Liver (tissue), 9 donors: ENCODE data around the gene DNAJC7. TPM values are rescaled to one million over a fixed set of nuclear protein-coding genes. Genes with fewer than 3 reads are reported as not detected.

Experiments used
- DNase-seq: peaks from one replicate; pipeline ENCODE4 v3.0.0-alpha.2; 2017; ENCODE audit warnings: low spot score
- H3K27ac ChIP-seq, 2 donors: one replicate each; pipeline ENCODE4 v1.7.0; 2013; ENCODE audit warnings: inconsistent platforms in 2 of 2, low read length in 2 of 2, control low read depth in 1 of 2, low read depth in 1 of 2, mild to moderate bottlenecking in 1 of 2
- H3K27me3 ChIP-seq, 4 donors: one replicate each; pipeline versions ENCODE4 v1.6.1 to v1.7.0; 2013; ENCODE audit warnings: low read length in 3 of 4, inconsistent platforms in 1 of 4, mild to moderate bottlenecking in 1 of 4, moderate library complexity in 1 of 4; ENCODE audit not compliant: control insufficient read depth in 4 of 4, insufficient read depth in 4 of 4
- H3K36me3 ChIP-seq, 4 donors: one replicate each; pipeline versions ENCODE4 v1.6.1 to v1.7.0; 2013; ENCODE audit warnings: low read length in 3 of 4, mild to moderate bottlenecking in 3 of 4, low read depth in 1 of 4, moderate library complexity in 1 of 4; ENCODE audit not compliant: control insufficient read depth in 4 of 4, insufficient read depth in 3 of 4
- H3K4me1 ChIP-seq, 4 donors: one replicate each; pipeline versions ENCODE4 v1.6.1 to v1.7.0; 2013; ENCODE audit warnings: low read length in 3 of 4, mild to moderate bottlenecking in 3 of 4, moderate library complexity in 1 of 4; ENCODE audit not compliant: control insufficient read depth in 4 of 4, insufficient read depth in 4 of 4
- H3K4me3 ChIP-seq, 3 donors: one replicate each; pipeline versions ENCODE4 v1.6.1 to v1.7.0; 2013; ENCODE audit warnings: low read length in 3 of 3, control low read depth in 1 of 3, low read depth in 1 of 3, mild to moderate bottlenecking in 1 of 3
- H3K9ac ChIP-seq, 2 donors: one replicate each; pipeline ENCODE4 v1.7.0; 2013; ENCODE audit warnings: low read length in 2 of 2, mild to moderate bottlenecking in 2 of 2, moderate library complexity in 2 of 2, control low read depth in 1 of 2, low read depth in 1 of 2
- H3K9me3 ChIP-seq, 4 donors: one replicate each; pipeline versions ENCODE4 v1.6.1 to v1.7.0; 2013; ENCODE audit warnings: low read length in 3 of 4; ENCODE audit not compliant: control insufficient read depth in 4 of 4
- FOXA1 ChIP-seq: IDR thresholded peaks from 2 replicates; pipeline ENCODE4 v1.6.1; 2016; ENCODE audit warnings: antibody characterized with exemption
- GABPA ChIP-seq, 2 donors: IDR thresholded peaks in 1 of 2; conservative IDR thresholded peaks in 1 of 2; 2 replicates each; pipeline ENCODE4 v1.6.1; 2016; ENCODE audit warnings: antibody characterized with exemption in 2 of 2, mild to moderate bottlenecking in 1 of 2, moderate library complexity in 1 of 2
- HNF4A ChIP-seq, 2 donors: conservative IDR thresholded peaks; 2 replicates each; pipeline ENCODE4 v1.6.1; 2016; ENCODE audit warnings: antibody characterized with exemption in 2 of 2, mild to moderate bottlenecking in 2 of 2
- HNF4G ChIP-seq: IDR thresholded peaks from 2 replicates; pipeline ENCODE4 v1.6.1; 2016; ENCODE audit warnings: antibody characterized with exemption
- JUND ChIP-seq, 2 donors: IDR thresholded peaks; 2 replicates each; pipeline ENCODE4 v1.6.1; 2016; ENCODE audit warnings: antibody characterized with exemption in 2 of 2
- NR2F2 ChIP-seq: IDR thresholded peaks from 2 replicates; pipeline ENCODE4 v1.6.1; 2016; ENCODE audit warnings: antibody characterized with exemption
- RXRA ChIP-seq, 2 donors: IDR thresholded peaks; 2 replicates each; pipeline ENCODE4 v1.6.1; 2017 to 2018; ENCODE audit warnings: antibody characterized with exemption in 2 of 2, mild to moderate bottlenecking in 1 of 2
- TAF1 ChIP-seq: conservative IDR thresholded peaks from 2 replicates; pipeline ENCODE4 v1.6.1; 2016; ENCODE audit warnings: antibody characterized with exemption, mild to moderate bottlenecking
- YY1 ChIP-seq: IDR thresholded peaks from 2 replicates; pipeline ENCODE4 v1.6.1; 2016; ENCODE audit warnings: antibody characterized with exemption, mild to moderate bottlenecking
- WGBS: extraction: QIAGEN DNeasy Blood & Tissue Kit; methylation state at CpG from one replicate; pipeline ENCODE4 v1.1.7; 2013; 5-methylcytosine and 5-hydroxymethylcytosine counted together
- polyA plus RNA-seq, 2 donors: library from polyadenylated mRNA; stranded (reverse) in 1 of 2; unstranded in 1 of 2; fragments of 200-250 nt in 1 of 2; fragments of >200 nt in 1 of 2; fragmentation: Nextera tagmentation in 1 of 2; extraction: Ambion mirVana in 1 of 2; gene quantifications; one replicate each; pipeline versions ENCODE4 v1.2.1 to v1.2.3, GENCODE V29; 2013 to 2015
- total RNA-seq, 2 donors: library from RNA; depleted of rRNA; stranded (reverse); fragments of >200 nt; gene quantifications; one replicate each; pipeline ENCODE4 v1.2.3, GENCODE V29; 2014
- TF ChIP-seq, protein P1 (sequence below): IDR thresholded peaks from 2 replicates; pipeline ENCODE4 v1.6.1; 2016; ENCODE audit warnings: antibody characterized with exemption, mild to moderate bottlenecking
- TF ChIP-seq, protein P2 (sequence below): IDR thresholded peaks from 2 replicates; pipeline ENCODE4 v1.6.1; 2016; ENCODE audit warnings: antibody characterized with exemption
- TF ChIP-seq, protein P3 (sequence below): IDR thresholded peaks from 2 replicates; pipeline ENCODE4 v1.6.1; 2016; ENCODE audit warnings: antibody characterized with exemption
- donor health status: healthy.
- donor health status: healthy.
- donor health status: healthy.
- donor health status: healthy.
- donor health status: healthy.

DNAJC7 gene
- total and polyA plus RNA-seq, 4 donors, result 28.7 to 33.9 (median 30.6) TPM

DNA sequence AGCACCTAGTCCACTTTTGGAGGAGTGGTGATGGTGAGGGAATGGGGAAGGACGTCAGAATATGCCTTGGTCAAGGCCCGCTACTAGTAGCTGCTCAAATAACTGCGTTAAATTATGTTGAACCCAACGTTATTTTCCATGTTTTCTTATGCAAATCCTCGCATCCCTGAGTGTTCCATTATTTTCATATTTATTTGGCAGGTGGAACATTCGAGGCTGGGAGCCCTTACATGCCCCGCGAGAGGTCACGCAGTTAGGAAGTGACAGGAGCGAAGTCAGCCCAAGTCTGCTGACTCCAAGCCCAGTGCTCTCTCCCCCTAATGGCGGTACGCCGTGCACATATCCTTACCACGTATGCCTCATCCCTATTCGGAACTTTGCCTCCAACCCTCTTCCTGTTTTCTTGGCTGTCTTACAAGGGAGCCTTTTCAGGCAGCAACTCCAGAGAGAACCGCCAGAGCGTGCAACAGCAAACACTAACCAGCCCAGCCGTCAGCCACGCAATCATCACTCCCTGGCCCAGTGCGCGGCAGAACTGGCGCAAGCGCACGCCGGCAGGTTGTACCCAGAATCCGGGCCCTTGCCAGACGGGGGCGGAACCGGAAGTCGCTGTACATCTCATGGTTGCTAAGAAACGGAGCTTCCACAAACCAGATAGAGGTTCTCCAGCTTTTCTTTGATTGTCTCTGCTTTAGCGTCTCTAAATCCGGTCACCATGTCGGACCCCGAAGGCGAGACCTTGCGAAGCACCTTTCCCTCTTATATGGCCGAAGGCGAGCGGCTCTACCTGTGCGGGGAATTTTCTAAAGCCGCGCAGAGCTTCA lies 87.0 kb downstream of the DNAJC7 start, which contains the start of gene ODAD4 (continued):
- TF ChIP-seq, protein P1, sequence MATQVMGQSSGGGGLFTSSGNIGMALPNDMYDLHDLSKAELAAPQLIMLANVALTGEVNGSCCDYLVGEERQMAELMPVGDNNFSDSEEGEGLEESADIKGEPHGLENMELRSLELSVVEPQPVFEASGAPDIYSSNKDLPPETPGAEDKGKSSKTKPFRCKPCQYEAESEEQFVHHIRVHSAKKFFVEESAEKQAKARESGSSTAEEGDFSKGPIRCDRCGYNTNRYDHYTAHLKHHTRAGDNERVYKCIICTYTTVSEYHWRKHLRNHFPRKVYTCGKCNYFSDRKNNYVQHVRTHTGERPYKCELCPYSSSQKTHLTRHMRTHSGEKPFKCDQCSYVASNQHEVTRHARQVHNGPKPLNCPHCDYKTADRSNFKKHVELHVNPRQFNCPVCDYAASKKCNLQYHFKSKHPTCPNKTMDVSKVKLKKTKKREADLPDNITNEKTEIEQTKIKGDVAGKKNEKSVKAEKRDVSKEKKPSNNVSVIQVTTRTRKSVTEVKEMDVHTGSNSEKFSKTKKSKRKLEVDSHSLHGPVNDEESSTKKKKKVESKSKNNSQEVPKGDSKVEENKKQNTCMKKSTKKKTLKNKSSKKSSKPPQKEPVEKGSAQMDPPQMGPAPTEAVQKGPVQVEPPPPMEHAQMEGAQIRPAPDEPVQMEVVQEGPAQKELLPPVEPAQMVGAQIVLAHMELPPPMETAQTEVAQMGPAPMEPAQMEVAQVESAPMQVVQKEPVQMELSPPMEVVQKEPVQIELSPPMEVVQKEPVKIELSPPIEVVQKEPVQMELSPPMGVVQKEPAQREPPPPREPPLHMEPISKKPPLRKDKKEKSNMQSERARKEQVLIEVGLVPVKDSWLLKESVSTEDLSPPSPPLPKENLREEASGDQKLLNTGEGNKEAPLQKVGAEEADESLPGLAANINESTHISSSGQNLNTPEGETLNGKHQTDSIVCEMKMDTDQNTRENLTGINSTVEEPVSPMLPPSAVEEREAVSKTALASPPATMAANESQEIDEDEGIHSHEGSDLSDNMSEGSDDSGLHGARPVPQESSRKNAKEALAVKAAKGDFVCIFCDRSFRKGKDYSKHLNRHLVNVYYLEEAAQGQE, result peak; percentile 88
- TF ChIP-seq, protein P2, sequence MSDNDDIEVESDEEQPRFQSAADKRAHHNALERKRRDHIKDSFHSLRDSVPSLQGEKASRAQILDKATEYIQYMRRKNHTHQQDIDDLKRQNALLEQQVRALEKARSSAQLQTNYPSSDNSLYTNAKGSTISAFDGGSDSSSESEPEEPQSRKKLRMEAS, result peak; percentile 86
- TF ChIP-seq HNF4G (no peak), NR2F2 (no peak), GABPA (IDR thresholded peaks at IDR 0.05 in 1 of 2, conservative IDR thresholded peaks at IDR 0.05 in 1 of 2) (peak; percentile 80 to 92)

DNA sequence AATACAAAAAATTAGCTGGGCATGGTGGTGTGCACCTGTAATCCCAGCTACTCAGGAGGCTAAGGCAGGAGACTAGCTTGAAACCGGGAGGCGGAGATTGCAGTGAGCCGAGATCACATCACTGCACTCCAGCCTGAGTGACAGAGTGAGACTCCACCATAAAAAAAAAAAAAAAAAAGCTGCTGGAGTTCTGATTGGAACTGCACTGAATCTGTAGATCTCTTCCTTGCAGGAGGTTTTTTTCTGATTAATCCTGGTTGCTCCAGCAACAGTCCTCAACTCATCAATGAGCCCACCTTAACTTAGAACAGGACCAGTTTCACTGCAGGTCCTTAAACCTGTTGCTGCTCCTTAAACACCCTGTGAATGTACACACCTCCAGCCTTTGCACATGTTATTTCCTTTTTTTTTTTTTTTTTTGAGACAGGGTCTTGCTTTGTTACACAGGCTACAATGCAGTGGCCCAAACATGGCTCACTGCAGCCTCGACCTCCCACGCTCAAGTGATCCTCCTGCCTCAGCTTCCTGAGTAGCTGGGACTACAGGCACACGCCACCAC lies 88.5 kb downstream of the DNAJC7 start:
- Histone ChIP-seq H3K36me3 (no peaks in the 10 kb centered on the region), H3K27ac (no peak overlapping the region), H3K27me3 (no peaks in the 10 kb centered on the region), H3K4me3 (no peak overlapping the region), H3K9me3 (no peaks in the 10 kb centered on the region), H3K4me1 (peaks cover 0 to 10% (median 1%) of the 10 kb centered on the region in 4 donors), H3K9ac (no peak overlapping the region)
- TF ChIP-seq HNF4G (no peak), JUND (IDR thresholded peaks at IDR 0.05) (no peak), HNF4A (conservative IDR thresholded peaks at IDR 0.05) (no peak), RXRA (IDR thresholded peaks at IDR 0.05) (no peak), FOXA1 (no peak), NR2F2 (no peak), YY1 (no peak), TAF1 (no peak)
- TF ChIP-seq, protein P3, sequence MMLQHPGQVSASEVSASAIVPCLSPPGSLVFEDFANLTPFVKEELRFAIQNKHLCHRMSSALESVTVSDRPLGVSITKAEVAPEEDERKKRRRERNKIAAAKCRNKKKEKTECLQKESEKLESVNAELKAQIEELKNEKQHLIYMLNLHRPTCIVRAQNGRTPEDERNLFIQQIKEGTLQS, result no peak
- 83% methylated on average over 6 of the region's 6 CpGs for WGBS
- DNase-seq, result no peak

Other genes with a start within 250 kb of the DNAJC7 start
- gene JUP, start 230.7 kb downstream of the DNAJC7 start, total RNA-seq, result 10 to 100 TPM; 40.7 to 56.0 TPM
- gene JUP, start 230.7 kb downstream of the DNAJC7 start, polyA plus RNA-seq, result 10 to 100 TPM; 39.1 to 47.7 TPM
- 1 to 10 TPM; 2.6 to 5.6 TPM for gene P3H4, start 205.5 kb downstream of the DNAJC7 start, total RNA-seq
- 1 to 10 TPM; 1.7 to 2.0 TPM for gene P3H4, start 205.5 kb downstream of the DNAJC7 start, polyA plus RNA-seq
- gene FKBP10, start 204.4 kb downstream of the DNAJC7 start, total RNA-seq, result 10 to 100 TPM in 1 of 2 donors, 1 to 10 TPM in 1; 6.2 to 17.6 TPM
- 1 to 10 TPM in 1 of 2 donors, under 1 TPM in 1; 0.71 to 5.0 TPM for gene FKBP10, start 204.4 kb downstream of the DNAJC7 start, polyA plus RNA-seq
- gene NT5C3B, start 181.2 kb downstream of the DNAJC7 start, total RNA-seq, result 10 to 100 TPM; 15.3 to 32.0 TPM
- 10 to 100 TPM; 25.1 to 28.8 TPM for gene NT5C3B, start 181.2 kb downstream of the DNAJC7 start, polyA plus RNA-seq
- gene KLHL10, start 179.6 kb downstream of the DNAJC7 start, total RNA-seq, result under 1 TPM in 1 of 2 donors, not detected in 1; 0.17 TPM
- gene KLHL10, start 179.6 kb downstream of the DNAJC7 start, polyA plus RNA-seq, result under 1 TPM; 0.03 to 0.07 TPM
- 10 to 100 TPM; 11.9 to 12.6 TPM for gene KLHL11, start 152.0 kb downstream of the DNAJC7 start, total RNA-seq
- 1 to 10 TPM in 1 of 2 donors, under 1 TPM in 1; 0.68 to 2.4 TPM for gene KLHL11, start 152.0 kb downstream of the DNAJC7 start, polyA plus RNA-seq
- 100 to 1,000 TPM in 1 of 2 donors, 10 to 100 TPM in 1; 55.4 to 133 TPM for gene ACLY, start 98.5 kb downstream of the DNAJC7 start, total RNA-seq
- 10 to 100 TPM; 12.1 to 18.8 TPM for gene ACLY, start 98.5 kb downstream of the DNAJC7 start, polyA plus RNA-seq
- 1 to 10 TPM in 1 of 2 donors, under 1 TPM in 1; 0.25 to 1.0 TPM for gene ODAD4, start 86.8 kb downstream of the DNAJC7 start, total RNA-seq
- gene ODAD4, start 86.8 kb downstream of the DNAJC7 start, polyA plus RNA-seq, result under 1 TPM; 0.07 to 0.21 TPM
- gene CNP, start 50.6 kb downstream of the DNAJC7 start, total RNA-seq, result 10 to 100 TPM; 25.3 to 29.6 TPM
- gene CNP, start 50.6 kb downstream of the DNAJC7 start, polyA plus RNA-seq, result 10 to 100 TPM; 30.7 to 38.3 TPM
- gene NKIRAS2, start 2.7 kb upstream of the DNAJC7 start, total RNA-seq, result 10 to 100 TPM; 17.3 to 17.4 TPM
- gene NKIRAS2, start 2.7 kb upstream of the DNAJC7 start, polyA plus RNA-seq, result 10 to 100 TPM; 16.4 to 20.7 TPM
- gene C17orf113, start 33.2 kb upstream of the DNAJC7 start, total RNA-seq, result under 1 TPM; 0.14 to 0.17 TPM
- under 1 TPM in 1 of 2 donors, not detected in 1; 0.12 TPM for gene C17orf113, start 33.2 kb upstream of the DNAJC7 start, polyA plus RNA-seq
- gene ZNF385C, start 81.0 kb upstream of the DNAJC7 start, total RNA-seq, result under 1 TPM in 1 of 2 donors, not detected in 1; 0.19 TPM
- under 1 TPM; 0.03 to 0.06 TPM for gene ZNF385C, start 81.0 kb upstream of the DNAJC7 start, polyA plus RNA-seq
- 10 to 100 TPM in 1 of 2 donors, 1 to 10 TPM in 1; 4.0 to 20.2 TPM for gene DHX58, start 95.3 kb upstream of the DNAJC7 start, total RNA-seq
- 10 to 100 TPM in 1 of 2 donors, 1 to 10 TPM in 1; 4.3 to 21.9 TPM for gene DHX58, start 95.3 kb upstream of the DNAJC7 start, polyA plus RNA-seq
- gene KAT2A, start 103.9 kb upstream of the DNAJC7 start, total RNA-seq, result 10 to 100 TPM in 1 of 2 donors, 1 to 10 TPM in 1; 5.1 to 14.4 TPM
- 10 to 100 TPM in 1 of 2 donors, 1 to 10 TPM in 1; 7.4 to 11.7 TPM for gene KAT2A, start 103.9 kb upstream of the DNAJC7 start, polyA plus RNA-seq
- gene HSPB9, start 105.4 kb upstream of the DNAJC7 start, total RNA-seq, result under 1 TPM; 0.17 to 0.42 TPM
- 1 to 10 TPM in 1 of 2 donors, under 1 TPM in 1; 0.69 to 4.0 TPM for gene HSPB9, start 105.4 kb upstream of the DNAJC7 start, polyA plus RNA-seq
- 10 to 100 TPM; 53.7 to 60.0 TPM for gene RAB5C, start 137.6 kb upstream of the DNAJC7 start, total RNA-seq
- gene RAB5C, start 137.6 kb upstream of the DNAJC7 start, polyA plus RNA-seq, result 100 to 1,000 TPM in 1 of 2 donors, 10 to 100 TPM in 1; 53.5 to 107 TPM
- not detected for gene KCNH4, start 163.7 kb upstream of the DNAJC7 start, total RNA-seq
- under 1 TPM in 1 of 2 donors, not detected in 1; 0.01 TPM for gene KCNH4, start 163.7 kb upstream of the DNAJC7 start, polyA plus RNA-seq
- gene HCRT, start 168.0 kb upstream of the DNAJC7 start, total RNA-seq, result not detected
- not detected for gene HCRT, start 168.0 kb upstream of the DNAJC7 start, polyA plus RNA-seq
- 10 to 100 TPM; 10.0 to 17.6 TPM for gene GHDC, start 177.1 kb upstream of the DNAJC7 start, total RNA-seq
- gene GHDC, start 177.1 kb upstream of the DNAJC7 start, polyA plus RNA-seq, result 10 to 100 TPM; 10.5 to 14.2 TPM